Forelimb muscle (tissue), 1 donor: ENCODE measurements around the gene MRPS34. TPM values are rescaled to one million over a fixed set of nuclear protein-coding genes. Genes with fewer than 3 reads are reported as not detected.

Experiments
- DNase-seq: peaks from one replicate; pipeline ENCODE4 v3.0.0-alpha.2; 2013; ENCODE audit warnings: low read depth
- polyA plus RNA-seq: library from polyadenylated mRNA; unstranded; fragments of 120-200 nt; gene quantifications from one replicate; pipeline ENCODE4 v1.2.1, GENCODE V29; 2013; ENCODE audit not compliant: insufficient read length

The MRPS34 gene
- polyA plus RNA-seq, 1 donor: 42.5 TPM

- no peak for DNase-seq
Observed at GRCh38 chr16:1729445-1729844, 43.5 kb downstream of the MRPS34 start.

- no peak for DNase-seq
Observed at GRCh38 chr16:1729026-1729425, 43.9 kb downstream of the MRPS34 start.

- no peak for DNase-seq
Observed at GRCh38 chr16:1727651-1728624, 45.0 kb downstream of the MRPS34 start.

- DNase-seq: no peak
Observed at GRCh38 chr16:1726661-1727502, 46.1 kb downstream of the MRPS34 start.

DNA sequence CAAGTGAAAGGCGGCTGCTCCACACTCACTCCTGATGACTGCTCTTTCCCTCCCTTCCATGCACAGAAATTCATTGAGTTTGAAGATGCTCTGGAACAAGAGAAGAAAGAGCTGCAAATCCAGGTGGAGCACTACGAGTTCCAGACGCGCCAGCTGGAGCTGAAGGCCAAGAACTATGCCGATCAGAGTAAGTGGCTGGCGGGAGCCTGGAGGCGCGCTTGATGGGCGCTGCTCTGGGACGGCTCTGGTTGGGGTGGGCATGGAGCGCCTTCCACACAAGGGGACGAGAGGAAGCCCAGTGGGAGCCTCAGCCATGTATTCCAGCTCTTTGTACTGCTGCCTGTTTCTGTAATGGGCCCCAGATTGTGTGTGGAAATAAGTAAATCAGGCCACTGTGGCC, 48.4 kb downstream of the MRPS34 start:
- no peak for DNase-seq

DNA sequence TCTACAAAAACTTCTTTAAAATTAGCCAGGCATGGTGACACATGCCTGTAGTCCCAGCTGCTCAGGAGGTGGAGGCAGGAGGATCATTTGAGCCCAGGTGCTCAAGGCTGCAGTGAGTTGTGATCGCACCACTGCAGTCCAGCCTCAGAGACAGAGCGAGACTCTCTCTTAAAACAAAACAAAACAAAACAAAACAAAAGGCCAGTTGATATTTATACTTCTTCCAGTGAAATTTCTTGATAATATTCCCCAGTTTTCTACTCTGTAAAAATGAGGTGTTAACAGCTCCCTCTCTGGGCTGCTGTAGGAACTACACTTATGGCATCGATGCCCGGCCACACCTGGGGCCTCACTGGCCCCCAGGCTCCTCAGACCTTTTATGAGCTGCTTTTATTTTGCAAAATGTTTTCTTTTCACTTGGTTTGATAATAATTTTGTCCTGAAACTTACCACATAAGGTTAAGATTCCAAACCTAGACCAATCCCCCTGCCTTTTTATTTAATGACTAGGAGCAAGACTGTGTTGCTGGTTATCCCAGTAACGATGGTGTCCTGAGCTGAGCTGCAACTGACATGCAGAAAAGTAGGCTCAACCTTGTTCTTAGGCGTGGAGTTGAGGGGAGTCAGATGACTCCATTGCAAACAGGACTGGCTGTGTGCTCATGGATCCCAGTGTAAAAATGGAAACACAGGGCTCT, 49.3 kb downstream of the MRPS34 start:
- no peak for DNase-seq

Other genes starting within 250 kb of the MRPS34 start
- gene TMEM204, start 239.5 kb downstream of the MRPS34 start, polyA plus RNA-seq: 12.3 TPM
- 8.7 TPM for gene IFT140, start 161.1 kb downstream of the MRPS34 start, polyA plus RNA-seq
- gene CRAMP1, start 160.8 kb downstream of the MRPS34 start, polyA plus RNA-seq: 19.0 TPM
- 40.5 TPM for gene JPT2, start 94.9 kb downstream of the MRPS34 start, polyA plus RNA-seq
- 53.6 TPM for gene MAPK8IP3, start 66.9 kb downstream of the MRPS34 start, polyA plus RNA-seq
- gene NME3, start 1.6 kb downstream of the MRPS34 start, polyA plus RNA-seq: 19.5 TPM
- gene EME2, start 324 bp downstream of the MRPS34 start, polyA plus RNA-seq: 5.7 TPM
- 24.6 TPM for gene SPSB3, start 9.4 kb upstream of the MRPS34 start, polyA plus RNA-seq
- gene NUBP2, start 9.8 kb upstream of the MRPS34 start, polyA plus RNA-seq: 36.9 TPM
- gene IGFALS, start 20.6 kb upstream of the MRPS34 start, polyA plus RNA-seq: 0.44 TPM
- 44.3 TPM for gene HAGH, start 53.7 kb upstream of the MRPS34 start, polyA plus RNA-seq
- gene FAHD1, start 54.1 kb upstream of the MRPS34 start, polyA plus RNA-seq: 21.3 TPM
- 0.57 TPM for gene MEIOB, start 99.0 kb upstream of the MRPS34 start, polyA plus RNA-seq
- gene HS3ST6, start 145.3 kb upstream of the MRPS34 start, polyA plus RNA-seq: not detected
- 38.3 TPM for gene MSRB1, start 170.1 kb upstream of the MRPS34 start, polyA plus RNA-seq
- 56.0 TPM for gene RPL3L, start 181.6 kb upstream of the MRPS34 start, polyA plus RNA-seq
- gene NDUFB10, start 186.4 kb upstream of the MRPS34 start, polyA plus RNA-seq: 121 TPM
- 3,325 TPM for gene RPS2, start 191.7 kb upstream of the MRPS34 start, polyA plus RNA-seq
- not detected for gene RNF151, start 193.7 kb upstream of the MRPS34 start, polyA plus RNA-seq
- 28.4 TPM for gene TBL3, start 198.9 kb upstream of the MRPS34 start, polyA plus RNA-seq
- 1.4 TPM for gene NOXO1, start 208.3 kb upstream of the MRPS34 start, polyA plus RNA-seq
- 16.2 TPM for gene GFER, start 211.1 kb upstream of the MRPS34 start, polyA plus RNA-seq
- 1.4 TPM for gene SYNGR3, start 216.8 kb upstream of the MRPS34 start, polyA plus RNA-seq
- gene ZNF598, start 236.7 kb upstream of the MRPS34 start, polyA plus RNA-seq: 24.9 TPM
- gene NPW, start 246.7 kb upstream of the MRPS34 start, polyA plus RNA-seq: 1.1 TPM